ENCODE measurements around the gene PHF20.
A peak's percentile ranks its signal among the peaks of the same experiment; 100 is the strongest.
"Not testable (repeated sequence)": the region's sequence is repeated elsewhere in the genome, so short reads cannot be mapped to it uniquely, and the experiment has no call there.

The PHF20 gene

DNA sequence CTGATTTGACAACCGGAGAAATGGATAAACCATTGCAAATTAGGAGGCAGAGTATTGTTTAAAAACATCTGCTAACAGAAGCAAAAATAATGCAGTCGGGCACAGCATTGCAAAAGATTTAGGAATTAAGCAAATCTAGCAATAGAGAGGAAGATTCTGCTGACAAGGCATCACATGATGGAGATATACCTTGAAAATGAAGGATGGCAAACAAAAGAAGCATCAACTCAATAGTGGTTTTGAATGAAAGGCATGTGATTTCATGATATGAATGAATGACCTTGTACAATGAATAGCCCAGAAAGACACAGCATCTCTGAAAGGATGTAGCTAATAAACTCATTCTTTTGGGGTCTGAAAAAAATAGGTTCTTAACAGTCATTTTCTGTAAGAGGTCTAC is 21.2 kb upstream of the PHF20 start:
- no peaks in the 10 kb centered on the region for H3K9me3 ChIP-seq (ENCODE audit: severe bottlenecking)
- DNase-seq = no peak
- no peaks in the 10 kb centered on the region for H3K36me3 ChIP-seq
- H3K27ac ChIP-seq = no peak overlapping the region
- TF ChIP-seq CTCF (IDR thresholded peaks at IDR 0.05; ENCODE audit: low read depth, low read length) = no peak
- no peak overlapping the region for H3K4me3 ChIP-seq (ENCODE audit: low read depth, low read length)
- H3K27me3 ChIP-seq (ENCODE audit: insufficient read depth, low read depth, severe bottlenecking) = no peaks in the 10 kb centered on the region

DNA sequence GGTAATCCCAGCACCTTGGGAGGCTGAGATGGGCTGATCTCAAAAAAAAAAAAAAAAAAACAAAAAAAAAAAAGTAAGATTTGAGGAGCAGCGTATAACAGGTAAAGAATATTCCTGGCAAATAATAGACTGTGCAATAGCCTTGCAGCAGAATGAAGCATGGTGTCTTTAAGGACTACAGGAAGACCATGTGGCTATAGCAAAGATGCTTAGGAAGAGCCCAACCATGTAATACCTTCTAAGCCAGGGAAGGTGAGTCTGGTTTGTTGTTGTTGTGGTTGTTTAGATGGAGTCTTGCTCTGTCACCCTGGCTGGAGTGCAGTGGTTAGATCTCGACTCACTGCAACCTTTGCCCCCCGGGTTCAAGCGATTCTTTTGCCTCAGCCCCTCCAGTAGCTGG is 15.4 kb upstream of the PHF20 start:
- H3K9me3 ChIP-seq (ENCODE audit: severe bottlenecking) = peaks cover 2% of the 10 kb centered on the region
- no peak for DNase-seq
- H3K36me3 ChIP-seq = no peaks in the 10 kb centered on the region
- no peak overlapping the region for H3K4me3 ChIP-seq (ENCODE audit: low read depth, low read length)
- TF ChIP-seq CTCF (IDR thresholded peaks at IDR 0.05; ENCODE audit: low read depth, low read length) = no peak
- H3K27me3 ChIP-seq (ENCODE audit: insufficient read depth, low read depth, severe bottlenecking) = no peaks in the 10 kb centered on the region
- H3K27ac ChIP-seq = peak overlapping the region; percentile 64

- no peak for TF ChIP-seq CTCF (IDR thresholded peaks at IDR 0.05; ENCODE audit: low read depth, low read length)
- peaks cover 2% of the 10 kb centered on the region for H3K9me3 ChIP-seq (ENCODE audit: severe bottlenecking)
- peak overlapping the region; percentile 6; the same call in 1 of the 2 replicates for H3K4me3 ChIP-seq (ENCODE audit: low read depth, low read length)
These were observed 14.6 kb upstream of the PHF20 start for GRCh38 chr20:35757098-35757705.

DNA sequence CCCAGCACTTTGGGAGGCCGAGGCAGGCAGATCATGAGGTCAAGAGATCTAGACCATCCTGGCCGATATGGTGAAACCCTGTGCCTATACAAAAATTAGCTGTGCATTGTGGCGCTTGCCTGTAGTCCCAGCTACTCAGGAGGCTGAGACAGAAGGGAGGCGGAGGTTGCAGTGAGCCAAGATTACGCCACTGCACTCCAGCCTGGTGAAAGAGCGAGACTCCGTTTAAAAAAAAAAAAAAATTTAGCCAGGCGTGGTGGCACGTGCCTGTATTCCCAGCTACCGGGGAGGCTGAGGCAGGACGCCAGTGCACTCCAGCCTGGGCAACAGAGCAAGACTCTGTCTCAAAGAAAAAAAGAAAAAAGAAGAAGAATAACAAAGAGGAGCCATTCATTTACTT is 10.3 kb upstream of the PHF20 start:
- not testable (repeated sequence) for H3K9me3 ChIP-seq (ENCODE audit: severe bottlenecking); H3K4me3 ChIP-seq (ENCODE audit: low read depth, low read length); H3K27ac ChIP-seq

More at GRCh38 chr20:35757098-35757705, 14.6 kb upstream of the PHF20 start:
- no peaks in the 10 kb centered on the region for H3K27me3 ChIP-seq (ENCODE audit: insufficient read depth, low read depth, severe bottlenecking)
- DNase-seq = no peak
- peak overlapping the region; percentile 64 for H3K27ac ChIP-seq
- no peaks in the 10 kb centered on the region for H3K36me3 ChIP-seq

GRCh38 chr20:35762461-35762860 is 9.4 kb upstream of the PHF20 start:
- no peak overlapping the region for H3K4me3 ChIP-seq (ENCODE audit: low read depth, low read length)
- no peak overlapping the region for H3K27ac ChIP-seq
- no peaks in the 10 kb centered on the region for H3K36me3 ChIP-seq
- TF ChIP-seq CTCF (IDR thresholded peaks at IDR 0.05; ENCODE audit: low read depth, low read length) = no peak
- H3K9me3 ChIP-seq (ENCODE audit: severe bottlenecking) = peaks cover 2% of the 10 kb centered on the region
- H3K27me3 ChIP-seq (ENCODE audit: insufficient read depth, low read depth, severe bottlenecking) = no peaks in the 10 kb centered on the region
- no peak for DNase-seq

More for the DNA sequence above, 10.3 kb upstream of the PHF20 start:
- not testable (repeated sequence) for DNase-seq; H3K36me3 ChIP-seq; H3K27me3 ChIP-seq (ENCODE audit: insufficient read depth, low read depth, severe bottlenecking)

DNA sequence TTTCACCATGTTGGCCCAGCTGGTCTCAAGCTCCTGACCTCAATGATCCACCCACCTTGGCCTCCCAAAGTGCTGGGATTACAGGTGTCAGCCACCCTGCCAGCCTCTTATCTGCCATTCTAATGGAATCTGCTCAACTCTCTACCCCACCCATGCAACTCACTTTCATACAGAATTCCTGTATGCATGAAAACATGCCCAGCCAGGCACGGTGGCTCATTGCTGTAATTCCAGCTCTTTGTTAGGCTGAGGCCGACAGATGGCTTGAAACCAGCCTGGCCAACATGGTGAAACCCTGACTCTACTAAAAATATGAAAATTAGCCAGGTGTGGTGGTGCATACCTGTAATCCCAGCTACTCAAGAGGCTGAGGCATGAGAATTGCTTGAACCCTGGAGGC is 6.9 kb upstream of the PHF20 start:
- not testable (repeated sequence) for DNase-seq; H3K4me3 ChIP-seq (ENCODE audit: low read depth, low read length); H3K27me3 ChIP-seq (ENCODE audit: insufficient read depth, low read depth, severe bottlenecking); H3K36me3 ChIP-seq; H3K27ac ChIP-seq; H3K9me3 ChIP-seq (ENCODE audit: severe bottlenecking)

DNA sequence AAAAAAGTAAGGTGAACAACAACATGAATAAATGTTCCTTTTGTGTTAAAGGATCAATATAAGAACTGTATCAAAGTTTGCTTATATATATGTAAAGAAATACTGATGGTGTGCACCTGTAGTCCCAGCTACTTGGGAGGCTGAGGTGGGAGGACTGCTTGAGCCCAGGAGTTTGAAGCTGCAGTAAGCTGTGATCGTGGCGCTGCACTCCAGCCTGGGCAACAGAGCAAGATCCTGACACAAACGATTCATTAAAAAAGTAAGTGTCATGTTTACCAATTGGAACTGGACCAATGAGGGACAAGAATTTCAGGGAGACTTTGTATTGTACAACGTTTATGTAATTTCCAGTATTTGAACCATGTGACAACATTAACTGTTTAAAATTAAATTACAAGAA is 5.0 kb upstream of the PHF20 start:
- Histone ChIP-seq H3K27ac (no peak overlapping the region), H3K9me3 (ENCODE audit: severe bottlenecking) (peaks cover 8% of the 10 kb centered on the region), H3K4me3 (ENCODE audit: low read depth, low read length) (no peak overlapping the region), H3K36me3 (no peaks in the 10 kb centered on the region; the same call in 1 of the 2 replicates), H3K27me3 (ENCODE audit: insufficient read depth, low read depth, severe bottlenecking) (no peaks in the 10 kb centered on the region)
- no peak for DNase-seq
- TF ChIP-seq CTCF (IDR thresholded peaks at IDR 0.05; ENCODE audit: low read depth, low read length) = no peak
